Ovary (tissue), 10 donors: ENCODE results near the gene TRPC4. TPM values are rescaled to one million over a fixed set of nuclear protein-coding genes. Genes with fewer than 3 reads are reported as not detected.

ENCODE experiments used
- DNase-seq, 5 donors: peaks; one replicate each; pipeline ENCODE4 v3.0.0-alpha.2; 2019 to 2020
- H3K27ac ChIP-seq, 2 donors: fragments of 200-600 bp; one replicate each; pipeline versions ENCODE4 v1.5.1 to v1.8.0; 2019 to 2022
- H3K27me3 ChIP-seq: fragments of 200-600 bp; one replicate; pipeline ENCODE4 v1.8.0; 2022
- H3K36me3 ChIP-seq: fragments of 200-600 bp; sonication (generic); one replicate; pipeline ENCODE4 v1.5.1; 2019
- H3K4me1 ChIP-seq: one replicate; pipeline ENCODE4 v1.8.1; 2013; ENCODE audit warnings: mild to moderate bottlenecking, moderate library complexity; ENCODE audit not compliant: insufficient read depth
- H3K4me3 ChIP-seq: fragments of 200-600 bp; sonication (generic); one replicate; pipeline ENCODE4 v1.5.1; 2017
- H3K9me3 ChIP-seq, 2 donors: fragments of 200-600 bp in 1 of 2; sonication (generic) in 1 of 2; one replicate each; pipeline versions ENCODE4 v1.5.1 to v1.8.1; 2013 to 2019; ENCODE audit warnings: mild to moderate bottlenecking in 1 of 2, moderate library complexity in 1 of 2
- CTCF ChIP-seq, 3 donors: fragments of 450-650 bp in 2 of 3; fragments of 200-600 bp in 1 of 3; IDR thresholded peaks; one replicate each; pipeline versions ENCODE4 v1.5.1 to v1.8.0; 2016 to 2022; ENCODE audit warnings: antibody characterized with exemption in 3 of 3, mild to moderate bottlenecking in 1 of 3
- EP300 ChIP-seq: sonication (generic); formaldehyde crosslinking; IDR thresholded peaks from one replicate; pipeline ENCODE4 v1.6.1; 2017; ENCODE audit warnings: antibody characterized with exemption
- POLR2A ChIP-seq: fragments of 450-650 bp; IDR thresholded peaks from one replicate; pipeline ENCODE4 v1.6.1; 2017; ENCODE audit warnings: antibody characterized with exemption, mild to moderate bottlenecking, moderate library complexity
- WGBS, 3 donors: extraction: QIAGEN DNeasy Blood & Tissue Kit in 1 of 3; methylation state at CpG; one replicate each; pipeline versions ENCODE4 v1.1.5 to v1.1.7; 2013 to 2017; 5-methylcytosine and 5-hydroxymethylcytosine counted together
- intact Hi-C, 4 donors: fragments of 100-400 bp; cut with DNase I; formaldehyde crosslinking; loops; one replicate each; pipeline versions ENCODE4 v1.11.0 to v1.15.1; 2022 to 2023
- long read RNA-seq, 3 donors: library from polyadenylated mRNA in 2 of 3; unstranded in 2 of 3; transcript quantifications; one replicate each; pipeline ENCODE4 v2.0.0 and lab custom pipeline, GENCODE V29; 2021 to 2026
- polyA plus RNA-seq, 2 donors: library from polyadenylated mRNA; stranded (reverse); fragments of 200-250 nt in 1 of 2; fragments of 350-450 nt in 1 of 2; fragmentation: Illumina TruSeq in 1 of 2; extraction: RNeasy Lipid Tissue Mini Kit (QIAGEN cat#74804) in 1 of 2; gene quantifications; one replicate each; pipeline ENCODE4 v1.2.3, GENCODE V29; 2013 to 2014
- total RNA-seq, 7 donors: library from RNA; depleted of rRNA in 2 of 7; stranded (reverse); fragments of >200 nt in 2 of 7; fragmentation: NEBNext Ultra II Directional in 3 of 7; extraction: Animal tissue kit (Norgen Biotek cat#: 25700) in 3 of 7; gene quantifications; one replicate each; pipeline versions ENCODE4 v1.1.0 to v1.2.4, GENCODE V29; 2016 to 2023
- donor health status: DM: no; HTN: no; CAD: no; lungs with moderate emphysema.
- donor health status: DM: no; HTN: no; CAD: no.
- donor health status: Bipolar disorder and iron deficiency.
- donor health status: DM: yes; HTN: yes; CAD: no.
- donor health status: DM: no; HTN: no; CAD: no.
- donor health status: DM: yes; HTN: yes; CAD: no.

Gene TRPC4
- total RNA-seq (1 to 10 TPM; 1.4 to 5.5 (median 3.3) TPM), polyA plus RNA-seq (1 to 10 TPM; 3.9 to 4.7 TPM)
- long read RNA-seq, donor 1, full-length matches to known transcripts: 1 of 3 reads
- long read RNA-seq, donor 1, partial matches to known transcripts: 1 of 3 reads
- long read RNA-seq, donor 1, other reads (novel, unspliced or antisense): 1 of 3 reads
- long read RNA-seq, donor 2, full-length matches to known transcripts: 1 of 1 reads
- long read RNA-seq, donor 2, partial matches to known transcripts: 0 of 1 reads
- long read RNA-seq, donor 2, other reads (novel, unspliced or antisense): 0 of 1 reads
- long read RNA-seq, donor 3, full-length matches to known transcripts: 3 of 4 reads
- long read RNA-seq, donor 3, partial matches to known transcripts: 1 of 4 reads
- long read RNA-seq, donor 3, other reads (novel, unspliced or antisense): 0 of 4 reads

DNA sequence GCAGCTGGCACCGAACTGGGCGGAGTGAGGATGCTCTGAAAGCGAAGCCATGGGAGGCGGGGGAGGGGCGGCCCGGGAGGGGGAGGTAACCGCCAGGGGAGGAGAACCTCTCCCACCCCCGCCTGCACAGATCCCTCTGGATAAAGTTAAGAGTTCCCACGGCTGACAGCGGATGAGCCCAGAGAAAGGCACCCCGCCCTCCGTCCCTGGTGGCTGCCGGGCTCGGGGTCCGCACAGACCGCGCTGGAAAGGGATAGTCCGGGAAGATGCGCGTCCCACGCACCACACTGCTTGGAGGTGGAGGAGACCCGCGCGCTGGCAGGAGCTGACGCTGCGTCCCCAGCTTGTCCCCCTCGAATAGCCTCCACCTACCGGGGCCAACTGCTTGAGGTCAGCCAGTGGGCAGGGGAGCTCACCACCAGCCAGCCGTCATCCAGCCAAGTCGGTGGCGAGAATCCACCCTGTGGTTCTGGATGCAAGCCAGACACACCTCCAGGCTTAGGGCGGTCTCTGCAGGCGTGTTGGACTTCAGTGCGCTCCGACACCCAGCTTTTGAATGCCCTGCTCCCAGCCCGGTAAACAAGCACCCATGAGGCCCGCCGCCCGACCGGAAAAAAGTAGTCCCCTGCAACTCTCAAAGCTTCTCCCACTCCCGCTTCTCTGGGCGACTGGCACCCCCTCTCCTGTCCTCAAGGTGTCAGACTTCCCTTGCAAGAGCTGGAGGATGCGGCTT lies at the start of gene TRPC4:
Gene TRPC4, minus strand, starts transcription at position 17 of the 733 bp plus-strand sequence. CDS start 86,439 bp downstream, outside the sequence.
- peak; percentile 44 to 66 (median 60) for DNase-seq

GRCh38 chr13:37918751-37919150 lies 49.2 kb upstream of the TRPC4 start:
- intact Hi-C loops: no loop called here
- Histone ChIP-seq H3K27me3 (no peaks in the 10 kb centered on the region), H3K4me1 (peaks cover 2% of the 10 kb centered on the region), H3K27ac (no peak overlapping the region), H3K9me3 (no peaks in the 10 kb centered on the region), H3K36me3 (no peaks in the 10 kb centered on the region), H3K4me3 (peak overlapping the region; percentile 5)
- no peak for TF ChIP-seq EP300
- no peak for TF ChIP-seq POLR2A
- TF ChIP-seq CTCF (IDR thresholded peaks at IDR 0.05): no peak
- no peak for DNase-seq
- WGBS, 3 donors: 11 to 16% (median 12%) methylated on average over 4 of the region's 4 CpGs

More for the DNA sequence above, at the start of gene TRPC4:
- Histone ChIP-seq H3K4me3 (peak within 1 kb of the TSS; percentile 62), H3K9me3 (no peaks in the 10 kb centered on the region), H3K4me1 (no peaks in the 10 kb centered on the region), H3K36me3 (no peaks in the 10 kb centered on the region), H3K27ac (peak within 1 kb of the TSS; percentile 4 to 69), H3K27me3 (no peaks in the 10 kb centered on the region)
- TF ChIP-seq POLR2A (no peak), CTCF (IDR thresholded peaks at IDR 0.05) (peak in 1 of 3 donors; percentile 26), EP300 (no peak)
- WGBS, 3 donors: 0 to 3% (median 1%) methylated on average over 39 to 43 of the region's 43 CpGs
- intact Hi-C loops: no loop called here

DNA sequence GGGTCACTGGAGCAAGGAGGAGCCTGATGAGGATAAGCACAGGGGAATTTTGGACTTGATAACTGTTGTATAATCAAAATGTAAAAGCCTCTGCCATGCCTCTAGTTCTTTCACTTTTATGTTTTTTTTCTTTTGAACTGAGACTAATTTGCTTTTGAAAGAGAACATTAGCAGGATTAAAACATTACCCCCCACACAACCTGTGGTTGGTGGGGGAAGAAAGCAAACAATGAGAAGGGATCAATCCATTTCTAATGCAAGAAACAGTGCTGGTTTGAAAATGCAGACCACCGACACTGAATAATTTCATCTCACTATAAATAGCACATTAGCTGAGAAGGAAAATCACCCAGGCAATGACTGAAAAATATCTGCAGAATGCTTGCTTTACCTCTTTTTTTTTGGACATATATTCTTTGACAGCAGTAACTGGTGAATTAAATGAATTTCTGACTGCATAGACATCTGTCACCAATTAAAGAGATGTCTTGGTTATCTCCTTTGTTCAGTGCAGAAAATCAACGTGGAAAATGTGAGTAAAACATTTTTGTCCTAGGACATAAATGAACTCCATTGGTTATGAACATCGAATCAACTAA lies 48.6 kb upstream of the TRPC4 start:
- H3K36me3 ChIP-seq: no peaks in the 10 kb centered on the region
- 8 to 23% (median 19%) methylated on average over 3 of the region's 3 CpGs for WGBS, 3 donors
- TF ChIP-seq CTCF (IDR thresholded peaks at IDR 0.05) (no peak), POLR2A (no peak), EP300 (no peak)
- H3K4me1 ChIP-seq: peaks cover 2% of the 10 kb centered on the region
- no peak overlapping the region for H3K27ac ChIP-seq
- intact Hi-C loops: no loop called here
- DNase-seq: no peak
- no peaks in the 10 kb centered on the region for H3K9me3 ChIP-seq
- no peaks in the 10 kb centered on the region for H3K27me3 ChIP-seq
- no peak overlapping the region for H3K4me3 ChIP-seq

GRCh38 chr13:37914781-37915391 lies 45.3 kb upstream of the TRPC4 start:
- Histone ChIP-seq H3K27me3 (no peaks in the 10 kb centered on the region), H3K36me3 (no peaks in the 10 kb centered on the region), H3K4me1 (peaks cover 2% of the 10 kb centered on the region), H3K4me3 (no peak overlapping the region), H3K9me3 (no peaks in the 10 kb centered on the region), H3K27ac (no peak overlapping the region)
- intact Hi-C loops: no loop called here
- TF ChIP-seq POLR2A: no peak
- TF ChIP-seq EP300: no peak
- TF ChIP-seq CTCF (IDR thresholded peaks at IDR 0.05): no peak
- WGBS, 3 donors: 80 to 86% (median 81%) methylated on average over 2 of the region's 2 CpGs
- DNase-seq: no peak
